H9 (cell line): ENCODE results near the gene KANK4. TPM values are rescaled to one million over a fixed set of nuclear protein-coding genes. Genes with fewer than 3 reads are reported as not detected.
A peak's percentile ranks its signal among the peaks of the same experiment; 100 is the strongest.

Source experiments
- DNase-seq: peaks from one replicate; pipeline ENCODE4 v3.0.0-alpha.2; 2017
- H2AFZ ChIP-seq: one replicate; pipeline ENCODE4 v1.6.1; 2013; ENCODE audit warnings: mild to moderate bottlenecking, low read length, control low read depth, moderate library complexity
- H2AK5ac ChIP-seq: 2 replicates; pipeline ENCODE4 v1.6.1; 2013; ENCODE audit warnings: low read length, control low read depth, mixed read lengths; ENCODE audit not compliant: insufficient read length
- H2BK120ac ChIP-seq: one replicate; pipeline ENCODE4 v1.6.1; 2013; ENCODE audit warnings: low read depth, mild to moderate bottlenecking, low read length, control low read depth, inconsistent platforms; ENCODE audit not compliant: poor library complexity, severe bottlenecking
- H2BK12ac ChIP-seq: 2 replicates; pipeline ENCODE4 v1.6.1; 2013; ENCODE audit warnings: low read length, control low read depth, mixed read lengths, low read depth; ENCODE audit not compliant: insufficient read length
- H2BK15ac ChIP-seq: 2 replicates; pipeline ENCODE4 v1.6.1; 2013; ENCODE audit warnings: low read depth, low read length, control low read depth
- H2BK20ac ChIP-seq: one replicate; pipeline ENCODE4 v1.6.1; 2013; ENCODE audit warnings: low read depth, mild to moderate bottlenecking, low read length, control low read depth, inconsistent platforms; ENCODE audit not compliant: poor library complexity, severe bottlenecking
- H2BK5ac ChIP-seq: 2 replicates; pipeline ENCODE4 v1.6.1; 2013; ENCODE audit warnings: low read length, control low read depth, mixed read lengths; ENCODE audit not compliant: insufficient read length
- H3K14ac ChIP-seq: 2 replicates; pipeline ENCODE4 v1.6.1; 2013; ENCODE audit warnings: low read length, control low read depth; ENCODE audit not compliant: insufficient read depth
- H3K18ac ChIP-seq: 2 replicates; pipeline ENCODE4 v1.6.1; 2013; ENCODE audit warnings: low read depth, mild to moderate bottlenecking, mixed read lengths, low read length, control low read depth; ENCODE audit not compliant: insufficient read length
- H3K23ac ChIP-seq: 2 replicates; pipeline ENCODE4 v1.6.1; 2013; ENCODE audit warnings: low read length, control low read depth, mixed read lengths, low read depth; ENCODE audit not compliant: insufficient read length
- H3K23me2 ChIP-seq: 2 replicates; pipeline ENCODE4 v1.6.1; 2013; ENCODE audit warnings: low read depth, mild to moderate bottlenecking, mixed read lengths, low read length, control low read depth; ENCODE audit not compliant: insufficient read length, poor library complexity, severe bottlenecking
- H3K27ac ChIP-seq: 2 replicates; pipeline ENCODE4 v1.5.1; 2013; ENCODE audit warnings: low read length, control low read depth, mixed read lengths, low read depth; ENCODE audit not compliant: insufficient read length
- H3K27me3 ChIP-seq: 2 replicates; pipeline ENCODE4 v1.6.1; 2013; ENCODE audit warnings: low read length, control low read depth, inconsistent platforms; ENCODE audit not compliant: insufficient read depth
- H3K4ac ChIP-seq: 2 replicates; pipeline ENCODE4 v1.6.1; 2013; ENCODE audit warnings: low read depth, mild to moderate bottlenecking, control low read depth, inconsistent platforms, low read length, moderate library complexity
- H3K4me1 ChIP-seq: 2 replicates; pipeline ENCODE4 v1.6.1; 2013; ENCODE audit warnings: low read length, control low read depth, inconsistent platforms; ENCODE audit not compliant: insufficient read depth
- H3K4me2 ChIP-seq: 2 replicates; pipeline ENCODE4 v1.6.1; 2013; ENCODE audit warnings: low read length, control low read depth, mixed read lengths; ENCODE audit not compliant: insufficient read length, insufficient read depth
- H3K56ac ChIP-seq: 2 replicates; pipeline ENCODE4 v1.6.1; 2013; ENCODE audit warnings: low read depth, mild to moderate bottlenecking, mixed read lengths, low read length, control low read depth; ENCODE audit not compliant: insufficient read length
- H3K79me1 ChIP-seq: 2 replicates; pipeline ENCODE4 v1.6.1; 2013; ENCODE audit warnings: low read depth, mild to moderate bottlenecking, moderate library complexity, low read length, control low read depth, inconsistent platforms; ENCODE audit not compliant: insufficient read depth, poor library complexity, severe bottlenecking
- H3K79me2 ChIP-seq: 2 replicates; pipeline ENCODE4 v1.6.1; 2013; ENCODE audit warnings: low read length, control low read depth, inconsistent platforms; ENCODE audit not compliant: insufficient read depth
- H3K9ac ChIP-seq: 2 replicates; pipeline ENCODE4 v1.6.1; 2013; ENCODE audit warnings: low read length, control low read depth, mixed read lengths; ENCODE audit not compliant: insufficient read length; ENCODE audit errors: extremely low read depth
- H3K9me3 ChIP-seq: one replicate; pipeline ENCODE4 v1.6.1; 2013; ENCODE audit warnings: low read depth, low read length, inconsistent platforms; ENCODE audit not compliant: control insufficient read depth
- H3T11ph ChIP-seq: one replicate; pipeline ENCODE4 v1.6.1; 2013; ENCODE audit warnings: mild to moderate bottlenecking, low read length, control low read depth, inconsistent platforms
- H4K20me1 ChIP-seq: one replicate; pipeline ENCODE4 v1.6.1; 2013; ENCODE audit not compliant: control insufficient read depth, insufficient read length, insufficient read depth
- H4K5ac ChIP-seq: 2 replicates; pipeline ENCODE4 v1.6.1; 2013; ENCODE audit warnings: low read depth, mild to moderate bottlenecking, mixed read lengths, low read length, control low read depth; ENCODE audit not compliant: insufficient read length
- H4K8ac ChIP-seq: replicated peaks from 2 replicates; pipeline ENCODE4 v1.6.1; 2013; ENCODE audit warnings: low read length, control low read depth, mixed read lengths, low read depth; ENCODE audit not compliant: insufficient read length
- H4K91ac ChIP-seq: 2 replicates; pipeline ENCODE4 v1.6.1; 2013; ENCODE audit warnings: low read depth, mild to moderate bottlenecking, moderate library complexity, mixed read lengths, low read length, control low read depth; ENCODE audit not compliant: insufficient read length
- H3K27ac Mint-ChIP-seq, 3 experiments: 2 replicates in 2 of 3; 3 replicates in 1 of 3; pipeline ENCODE4 v1.8.0; 2020 to 2021; ENCODE audit warnings: mixed read lengths in 3 of 3, mild to moderate bottlenecking in 1 of 3, moderate library complexity in 1 of 3
- H3K27me3 Mint-ChIP-seq: 2 replicates; pipeline ENCODE4 v1.8.0; 2021; ENCODE audit warnings: low read depth, mild to moderate bottlenecking, moderate library complexity, mixed read lengths
- H3K36me3 Mint-ChIP-seq, 3 experiments: 2 replicates in 2 of 3; 3 replicates in 1 of 3; pipeline ENCODE4 v1.8.0; 2020 to 2021; ENCODE audit warnings: low read depth in 3 of 3, mixed read lengths in 3 of 3; ENCODE audit not compliant: insufficient read depth in 1 of 3
- H3K4me1 Mint-ChIP-seq, 2 experiments: 2 replicates each; pipeline ENCODE4 v1.8.0; 2020; ENCODE audit warnings: mixed read lengths in 2 of 2
- H3K4me3 Mint-ChIP-seq, 2 experiments: 2 replicates in 1 of 2; 3 replicates in 1 of 2; pipeline ENCODE4 v1.8.0; 2020 to 2021; ENCODE audit warnings: mild to moderate bottlenecking in 2 of 2, mixed read lengths in 2 of 2, moderate library complexity in 1 of 2
- H3K9me3 Mint-ChIP-seq, 2 experiments: 2 replicates in 1 of 2; 3 replicates in 1 of 2; pipeline ENCODE4 v1.8.0; 2020; ENCODE audit warnings: mild to moderate bottlenecking in 2 of 2, mixed read lengths in 2 of 2, moderate library complexity in 1 of 2
- WGBS: extraction: QIAGEN DNeasy Blood & Tissue Kit; methylation state at CpG from one replicate; pipeline ENCODE4 v1.1.7; 2013; ENCODE audit warnings: missing lambda C conversion rate, low lambda C conversion rate, mixed read lengths; ENCODE audit not compliant: insufficient read length; ENCODE audit errors: extremely low coverage; 5-methylcytosine and 5-hydroxymethylcytosine counted together
- total RNA-seq: library from RNA; stranded (reverse); gene quantifications from 2 replicates; pipeline ENCODE4 v1.2.1, GENCODE V29; 2021
- TF ChIP-seq, protein P1 (sequence below): fragments of 200-600 bp; sonication (generic); conservative IDR thresholded peaks from 3 replicates; pipeline ENCODE4 v1.8.0; 2021; ENCODE audit warnings: antibody characterized with exemption, mild to moderate bottlenecking

Gene KANK4
- total RNA-seq, 1 experiment from 2014 or later = 0.15 TPM

DNA sequence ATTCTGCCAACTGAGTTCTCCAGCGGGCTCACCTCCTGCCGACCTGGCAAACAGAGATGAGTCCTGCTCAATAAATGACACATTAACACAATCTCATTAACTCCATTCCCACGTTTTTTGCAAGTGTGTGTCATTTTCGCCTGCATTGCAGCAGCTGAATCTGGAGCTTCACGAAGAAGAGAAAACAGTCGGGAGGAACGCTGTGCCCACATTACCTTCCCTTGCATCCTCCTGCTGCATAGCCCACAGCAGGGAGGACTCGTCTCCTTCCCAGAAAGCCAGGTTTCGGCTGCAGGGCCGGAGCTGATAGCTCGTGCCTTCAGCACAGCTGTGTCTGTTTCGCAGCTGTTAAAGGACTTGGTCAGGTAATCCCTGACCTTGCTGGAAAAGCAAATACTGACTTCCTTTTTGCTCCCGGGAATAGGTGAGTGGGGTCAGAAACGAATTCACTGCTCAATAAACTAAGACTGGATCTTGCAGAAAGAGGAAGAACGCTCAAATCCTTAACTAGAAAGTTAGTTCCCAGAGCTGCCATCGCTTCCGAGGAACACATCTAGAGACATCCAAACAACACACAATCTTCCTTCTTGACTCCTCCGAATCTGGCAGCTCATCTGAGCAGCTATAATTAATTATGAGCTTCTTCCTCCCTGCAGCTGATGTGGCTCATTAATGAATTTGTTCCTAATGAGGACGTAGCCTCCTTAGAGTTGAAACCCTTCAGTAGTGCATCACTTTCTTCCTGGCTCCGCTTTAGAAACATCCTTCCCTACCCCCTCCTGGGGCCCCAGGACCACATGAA lies 33.0 kb downstream of the KANK4 start:
- H2BK12ac ChIP-seq = no peak overlapping the region
- peaks cover 10% of the 10 kb centered on the region; the same call in 1 of the 2 replicates for H3K4me1 ChIP-seq
- H3K4me2 ChIP-seq = peak overlapping the region; percentile 69
- Mint-ChIP-seq H3K27ac (no peak overlapping the region), H3K9me3 (no peaks in the 10 kb centered on the region; a peak in 2 of 5 replicates), H3K4me3 (peak overlapping the region; percentile 10 to 77), H3K4me1 (peaks cover 37 to 47% of the 10 kb centered on the region in 2 experiments), H3K36me3 (no peaks in the 10 kb centered on the region), H3K27me3 (peaks cover 95% of the 10 kb centered on the region)
- TF ChIP-seq, protein P1, sequence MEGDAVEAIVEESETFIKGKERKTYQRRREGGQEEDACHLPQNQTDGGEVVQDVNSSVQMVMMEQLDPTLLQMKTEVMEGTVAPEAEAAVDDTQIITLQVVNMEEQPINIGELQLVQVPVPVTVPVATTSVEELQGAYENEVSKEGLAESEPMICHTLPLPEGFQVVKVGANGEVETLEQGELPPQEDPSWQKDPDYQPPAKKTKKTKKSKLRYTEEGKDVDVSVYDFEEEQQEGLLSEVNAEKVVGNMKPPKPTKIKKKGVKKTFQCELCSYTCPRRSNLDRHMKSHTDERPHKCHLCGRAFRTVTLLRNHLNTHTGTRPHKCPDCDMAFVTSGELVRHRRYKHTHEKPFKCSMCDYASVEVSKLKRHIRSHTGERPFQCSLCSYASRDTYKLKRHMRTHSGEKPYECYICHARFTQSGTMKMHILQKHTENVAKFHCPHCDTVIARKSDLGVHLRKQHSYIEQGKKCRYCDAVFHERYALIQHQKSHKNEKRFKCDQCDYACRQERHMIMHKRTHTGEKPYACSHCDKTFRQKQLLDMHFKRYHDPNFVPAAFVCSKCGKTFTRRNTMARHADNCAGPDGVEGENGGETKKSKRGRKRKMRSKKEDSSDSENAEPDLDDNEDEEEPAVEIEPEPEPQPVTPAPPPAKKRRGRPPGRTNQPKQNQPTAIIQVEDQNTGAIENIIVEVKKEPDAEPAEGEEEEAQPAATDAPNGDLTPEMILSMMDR = no peak
- H3K27me3 ChIP-seq = peaks cover 32% of the 10 kb centered on the region; the same call in 1 of the 2 replicates
- H3K79me1 ChIP-seq = no peaks in the 10 kb centered on the region
- no peaks in the 10 kb centered on the region for H3K79me2 ChIP-seq
- H4K20me1 ChIP-seq = no peaks in the 10 kb centered on the region
- no peak overlapping the region for H4K91ac ChIP-seq
- DNase-seq = peak; percentile 69
- H3T11ph ChIP-seq = no peak overlapping the region
- no peak overlapping the region for H3K14ac ChIP-seq
- H4K5ac ChIP-seq = no peak overlapping the region
- no peak overlapping the region for H3K18ac ChIP-seq
- no peak overlapping the region for H4K8ac ChIP-seq
- H2BK20ac ChIP-seq = no peak overlapping the region
- H3K4ac ChIP-seq = no peak overlapping the region
- H3K27ac ChIP-seq = no peak overlapping the region
- H3K23me2 ChIP-seq = no peaks in the 10 kb centered on the region
- no peak overlapping the region for H2BK120ac ChIP-seq
- H2BK15ac ChIP-seq = no peak overlapping the region
- H3K23ac ChIP-seq = no peak overlapping the region
- H3K9me3 ChIP-seq = no peaks in the 10 kb centered on the region
- no peak overlapping the region for H2AK5ac ChIP-seq
- no peak overlapping the region for H2BK5ac ChIP-seq
- no peak overlapping the region for H3K56ac ChIP-seq
- no peak overlapping the region for H3K9ac ChIP-seq
- no peak overlapping the region for H2AFZ ChIP-seq
- no CpG with 5 or more reads among the region's 20 CpGs for WGBS
